GM18499 (cell line): ENCODE data around the gene DMPK.
"Not testable (repeated sequence)": the region's sequence is repeated elsewhere in the genome, so short reads cannot be mapped to it uniquely, and the experiment has no call there.

Source experiments
- ATAC-seq: cut with Tn5 transposase; IDR thresholded peaks from one replicate; pipeline ENCODE4 v1.9.1; 2021; ENCODE audit warnings: moderate number of reproducible peaks; ENCODE audit not compliant: insufficient read depth, unreplicated experiment

The DMPK gene

DNA sequence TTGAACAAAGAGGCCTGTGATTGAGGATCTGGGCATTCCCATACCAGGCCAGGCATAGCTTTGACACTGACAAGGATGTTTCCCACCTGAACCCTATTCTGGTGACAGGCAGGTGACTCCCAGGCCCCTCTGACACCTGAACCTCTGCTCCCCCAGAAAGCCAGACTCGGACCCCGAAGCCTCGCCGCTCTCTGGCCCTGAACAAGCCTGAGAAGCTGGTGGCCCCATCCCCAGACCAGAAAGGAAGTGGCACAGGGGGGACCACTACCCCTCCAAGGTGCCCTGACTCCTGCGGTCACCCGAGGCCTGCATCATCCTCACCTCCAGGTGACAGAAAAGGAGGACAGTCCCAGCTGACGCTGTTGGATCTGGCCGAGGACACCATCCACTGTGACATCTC lies 28.0 kb downstream of the DMPK start:
- no peak for ATAC-seq

DNA sequence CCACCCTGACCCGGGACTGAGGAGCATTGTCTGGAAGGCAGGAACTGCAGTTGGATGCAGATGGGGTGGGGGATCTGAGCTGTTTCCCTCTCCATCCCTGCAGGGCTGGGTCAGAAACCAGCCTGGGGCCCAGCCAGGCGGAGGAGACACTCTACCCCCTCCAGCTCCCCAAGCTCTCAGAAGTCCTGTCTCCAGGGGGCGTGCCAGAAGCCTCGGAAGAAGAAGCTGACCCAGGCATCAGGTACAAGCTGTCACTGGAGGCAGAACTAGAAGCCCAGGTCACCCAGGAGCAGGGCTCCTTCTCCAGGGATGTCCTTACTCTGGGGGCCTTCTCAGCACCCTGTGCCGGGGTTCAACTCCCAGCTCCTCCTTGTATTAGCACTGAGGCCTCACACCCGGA lies 28.7 kb downstream of the DMPK start:
- no peak for ATAC-seq

DNA sequence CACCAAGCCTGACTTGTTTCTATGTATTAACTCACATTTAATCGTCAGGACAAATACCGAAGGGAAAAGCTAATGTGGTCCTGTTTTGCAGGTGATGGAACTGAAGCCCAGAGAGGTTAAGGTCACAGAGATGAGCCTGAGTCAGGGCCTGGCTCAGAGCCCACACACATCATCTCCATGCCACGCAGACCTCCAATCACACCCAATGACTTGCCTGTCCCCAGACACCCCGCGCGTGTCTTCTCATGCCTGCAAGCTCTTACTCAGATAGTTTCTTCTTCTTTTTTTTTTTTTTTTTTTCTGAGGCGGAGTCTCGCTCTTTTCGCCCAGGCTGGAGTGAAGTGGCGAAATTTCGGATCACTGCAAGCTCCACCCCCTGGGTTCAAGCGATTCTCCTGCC lies 29.7 kb downstream of the DMPK start:
- no peak for ATAC-seq

DNA sequence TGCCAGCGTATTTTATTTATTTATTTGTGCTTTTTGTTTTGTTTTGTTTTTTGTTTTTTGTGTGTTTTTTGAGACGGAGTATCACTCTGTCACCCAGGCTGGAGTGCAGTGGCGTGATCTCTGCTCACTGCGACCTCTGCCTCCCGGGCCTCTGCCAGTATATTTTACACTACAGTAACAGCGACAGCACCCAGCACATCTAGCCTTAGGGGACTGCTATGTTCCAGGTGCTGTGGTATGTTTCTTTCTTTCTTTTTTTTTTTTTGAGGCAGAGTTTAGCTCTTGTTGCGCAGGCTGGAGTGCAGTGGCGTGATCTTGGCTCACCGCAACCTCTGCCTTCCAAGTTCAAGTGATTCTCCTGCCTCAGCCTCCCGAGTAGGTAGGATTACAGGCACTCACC lies 30.8 kb downstream of the DMPK start:
- ATAC-seq, result not testable (repeated sequence)

DNA sequence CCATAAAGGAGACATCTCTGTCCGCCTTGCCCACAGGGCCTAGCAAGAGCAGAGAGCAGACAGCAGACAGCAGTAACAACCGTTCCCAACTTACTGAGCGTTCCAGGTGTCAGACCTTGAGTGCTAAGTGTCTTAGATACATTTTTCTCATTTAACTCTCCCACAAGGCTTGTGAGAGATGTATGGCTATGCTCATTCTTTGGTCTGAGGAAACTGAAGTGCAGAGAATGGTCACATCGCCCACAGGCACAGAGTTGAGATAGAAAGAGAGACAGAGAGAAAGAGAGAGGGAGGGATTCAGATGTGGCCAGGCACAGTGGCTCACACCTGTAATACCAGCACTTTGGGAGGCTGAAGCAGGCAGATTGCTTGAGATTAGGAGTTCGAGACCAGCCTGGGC lies 34.8 kb downstream of the DMPK start:
- ATAC-seq, result no peak

DNA sequence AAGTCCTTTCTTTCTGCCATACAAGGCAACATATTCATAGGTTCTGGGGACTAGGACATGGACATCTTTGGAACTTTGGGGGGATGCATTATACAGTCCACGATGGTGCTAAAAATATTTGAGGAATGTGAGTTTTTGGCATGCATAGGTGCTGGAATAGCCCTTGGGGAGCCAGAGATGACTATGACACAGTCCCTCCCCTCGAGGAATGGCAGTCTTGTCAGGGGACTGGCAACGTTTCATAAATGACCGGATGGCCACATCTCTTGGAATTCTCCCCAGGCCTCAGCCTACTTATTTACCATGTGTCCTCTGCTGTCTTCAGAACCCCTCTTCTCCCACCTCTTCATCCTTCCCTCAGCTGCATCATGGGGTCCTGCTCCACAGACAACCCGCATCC lies 35.4 kb downstream of the DMPK start:
- ATAC-seq, result no peak

DNA sequence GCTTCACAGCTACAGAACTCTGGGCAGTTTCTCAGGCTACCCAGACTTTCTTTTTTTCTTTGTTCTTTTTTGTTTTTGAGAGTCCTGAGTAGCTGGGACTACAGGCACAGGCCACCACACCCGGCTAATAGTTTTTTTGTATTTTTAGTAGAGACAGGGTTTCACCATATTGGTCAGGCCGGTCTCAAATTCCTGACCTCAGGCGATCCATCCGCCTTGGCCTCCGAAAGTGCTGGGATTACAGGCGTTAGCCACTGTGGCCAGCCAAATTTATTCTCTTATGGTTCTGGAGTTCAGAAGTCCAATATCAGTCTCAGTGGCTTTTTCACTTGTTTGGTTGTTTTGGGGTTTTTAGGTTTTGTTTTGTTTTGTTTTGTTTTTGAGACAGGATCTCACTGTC lies 36.7 kb downstream of the DMPK start:
- no peak for ATAC-seq

DNA sequence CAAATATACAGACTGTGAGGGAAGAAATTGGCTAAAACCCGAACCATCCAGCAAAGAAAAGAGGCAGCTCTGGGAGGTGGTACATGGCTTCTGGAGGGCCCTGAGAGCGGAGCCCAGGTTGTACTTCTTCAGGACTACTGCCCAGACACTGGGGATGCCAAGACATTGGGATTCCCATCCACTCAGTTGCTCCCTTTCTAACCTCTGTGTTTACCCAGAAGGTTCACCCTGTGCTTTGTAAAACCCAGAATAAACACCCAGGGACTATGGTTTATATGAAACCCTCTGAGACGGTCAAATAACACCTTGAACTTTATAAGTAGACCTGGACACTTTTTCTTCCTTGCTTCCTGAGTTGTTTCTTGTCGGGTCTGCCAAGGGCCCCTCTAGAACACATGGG lies 39.3 kb downstream of the DMPK start:
- no peak for ATAC-seq

DNA sequence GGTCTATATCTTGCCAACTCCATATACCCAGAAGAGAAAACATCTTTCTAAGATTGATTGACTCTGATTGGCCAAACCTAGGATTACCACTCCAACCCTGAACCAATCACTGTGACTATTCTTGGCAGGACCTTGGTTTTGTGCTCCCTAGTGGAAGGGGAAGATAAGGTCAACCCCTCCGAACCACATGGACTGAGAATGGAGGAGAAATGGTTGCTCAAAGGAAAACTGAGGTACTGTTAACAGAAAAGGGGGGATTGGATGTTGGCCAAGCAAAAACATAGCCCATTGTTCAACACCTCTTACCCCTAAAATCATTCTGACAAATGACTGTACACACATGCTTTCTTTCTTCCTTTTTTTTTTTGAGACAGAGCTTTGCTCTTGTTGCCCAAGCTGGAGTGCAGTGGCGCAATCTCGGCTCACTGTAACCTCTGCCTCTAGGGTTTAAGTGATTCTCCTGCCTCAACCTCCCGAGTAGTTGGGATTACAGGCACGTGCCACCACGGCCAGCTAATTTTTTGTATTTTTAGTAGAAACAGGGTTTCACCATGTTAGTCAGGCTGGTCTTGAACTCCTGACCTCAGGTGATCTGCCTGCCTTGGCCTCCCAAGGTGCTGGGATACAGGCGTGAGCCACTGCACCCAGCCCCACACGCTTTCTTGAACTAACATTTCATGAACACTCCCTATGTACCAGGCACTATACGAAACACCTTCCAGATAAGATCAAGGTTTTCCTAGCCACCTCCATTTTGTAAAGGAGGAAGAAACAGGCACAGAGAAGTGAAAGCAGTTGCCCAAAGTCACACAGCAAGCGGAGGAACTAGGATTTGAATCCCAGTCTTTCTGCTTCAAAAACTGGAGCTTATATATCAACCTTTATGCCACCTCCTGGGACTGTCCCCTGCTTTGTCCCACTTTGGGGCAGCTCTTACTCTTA lies 42.5 kb downstream of the DMPK start:
- no peak for ATAC-seq

DNA sequence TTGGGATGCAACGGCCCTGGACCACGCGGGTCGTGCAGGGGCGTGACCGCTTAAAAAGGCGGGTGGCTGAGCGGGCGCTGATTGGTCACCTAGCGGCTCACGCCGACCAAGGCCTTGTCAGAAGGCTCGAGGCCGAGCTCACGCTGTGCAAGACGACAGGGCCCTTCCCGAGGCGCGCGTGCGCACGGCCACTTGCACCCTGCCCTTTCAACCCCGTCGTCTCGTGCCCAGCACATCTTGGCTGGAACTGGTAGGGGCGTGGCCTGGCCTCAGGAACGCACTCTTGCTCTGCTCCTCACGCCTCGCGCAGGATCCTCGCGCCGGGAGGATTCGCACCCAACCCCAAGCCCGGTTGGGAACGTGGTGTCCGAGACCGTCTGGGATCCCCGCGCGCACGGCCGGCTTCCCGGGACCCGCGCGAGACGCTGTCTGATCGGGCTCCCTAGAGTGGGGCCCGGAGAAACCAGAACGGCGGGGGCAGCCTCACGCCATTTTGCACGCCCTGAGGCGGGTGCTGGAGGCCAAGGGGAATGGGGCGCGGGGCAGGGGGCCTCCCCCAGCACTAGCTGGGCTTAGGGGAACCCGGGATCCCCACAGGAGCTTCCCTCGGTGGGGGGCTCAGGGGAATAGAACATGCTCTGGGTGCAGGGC lies 49.0 kb downstream of the DMPK start, which contains the start of gene MEIOSIN:
Gene MEIOSIN, plus strand, starts transcription at position 280 of the 651 bp plus-strand sequence. CDS start 1,938 bp downstream, outside the sequence.
- no peak for ATAC-seq

DNA sequence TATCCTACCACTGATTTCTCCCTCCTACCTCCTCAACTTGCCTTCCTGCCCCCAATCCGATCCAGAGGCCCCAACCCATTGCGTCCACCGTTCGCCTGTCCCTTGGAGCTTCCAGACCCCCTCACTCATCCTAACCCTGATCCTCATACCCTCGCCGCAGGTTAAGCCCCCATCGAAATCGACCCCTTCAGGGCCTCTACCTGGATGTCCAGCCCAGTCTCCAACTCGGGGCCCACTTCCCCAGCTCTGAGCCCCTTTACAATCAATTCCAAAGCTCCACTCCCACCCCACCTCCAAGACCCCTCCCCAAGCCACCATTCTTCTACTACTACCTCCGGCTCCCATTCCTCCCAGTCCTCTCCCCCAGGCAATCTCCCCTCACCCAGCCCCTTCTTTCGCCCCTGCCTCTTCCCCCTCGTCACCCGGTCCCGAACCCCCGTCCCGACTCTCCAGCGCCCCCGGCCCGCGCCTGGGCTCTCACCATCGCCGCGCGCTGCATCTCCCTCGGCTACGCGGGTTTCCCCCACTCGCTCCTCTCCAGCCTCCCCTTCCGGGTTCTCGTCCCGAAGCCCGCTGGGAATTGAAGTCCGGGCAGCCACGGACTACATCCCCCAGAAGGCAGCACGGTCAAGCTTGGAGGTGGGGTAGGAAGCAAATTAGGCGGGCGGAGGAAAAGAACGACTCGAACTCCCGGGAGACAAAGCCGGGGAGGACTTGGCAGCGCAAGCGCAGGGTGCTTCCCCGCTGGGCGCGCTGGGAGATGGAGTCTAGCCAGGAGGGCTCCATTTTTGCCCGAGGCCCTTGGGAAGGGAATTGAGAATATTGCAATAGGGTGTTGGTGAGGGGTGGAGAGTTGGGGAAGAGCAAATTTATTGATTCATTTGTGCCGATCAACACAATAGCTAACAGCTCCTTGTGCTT lies 51.7 kb downstream of the DMPK start, which contains the start of gene FBXO46:
Gene FBXO46, minus strand, starts transcription at position 529 of the 921 bp plus-strand sequence. CDS start 17,401 bp downstream, outside the sequence.
- peak; percentile 63 for ATAC-seq

DNA sequence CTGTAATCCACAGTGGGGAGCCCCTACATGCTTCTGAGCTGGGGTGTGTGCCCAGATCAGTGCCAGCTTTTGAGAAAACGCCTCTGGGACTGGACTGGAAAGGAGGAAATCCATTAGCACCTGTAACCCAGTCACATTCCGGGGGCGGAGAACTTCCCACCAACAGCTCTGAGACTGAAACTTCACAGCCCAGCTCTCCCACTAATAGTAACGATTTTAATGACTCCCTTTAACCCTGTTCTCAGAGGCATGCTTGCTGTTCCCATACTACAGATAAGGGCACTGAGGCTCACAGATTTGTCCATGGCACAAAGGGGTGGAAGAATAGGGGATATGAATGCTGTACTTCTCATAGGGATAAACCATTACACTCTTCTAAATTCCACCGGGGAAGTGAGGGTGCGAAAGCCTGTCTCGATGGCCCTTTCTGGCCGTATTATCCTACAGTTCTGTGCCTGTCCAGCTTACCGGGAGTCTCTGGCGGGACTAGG lies 52.4 kb downstream of the DMPK start:
- no peak for ATAC-seq

DNA sequence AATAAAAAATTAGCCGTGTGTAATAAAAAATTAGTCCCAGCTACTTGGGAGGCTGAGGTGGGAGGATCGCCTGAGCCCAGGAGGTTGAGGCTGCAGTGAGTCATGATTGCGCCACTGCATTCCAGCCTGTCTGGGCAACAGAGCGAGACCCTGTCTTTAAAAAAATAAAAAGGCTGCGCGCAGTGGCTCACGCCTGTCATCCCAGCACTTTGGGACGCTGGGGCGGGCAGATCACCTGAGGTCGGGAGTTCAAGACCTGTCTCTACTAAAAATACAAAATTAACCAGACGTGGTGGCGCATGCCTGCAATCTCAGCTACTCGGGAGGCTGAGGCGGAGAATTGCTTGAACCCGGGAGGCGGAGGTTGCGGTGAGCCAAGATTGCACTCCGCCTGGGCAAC lies 53.6 kb downstream of the DMPK start:
- ATAC-seq, result not testable (repeated sequence)

DNA sequence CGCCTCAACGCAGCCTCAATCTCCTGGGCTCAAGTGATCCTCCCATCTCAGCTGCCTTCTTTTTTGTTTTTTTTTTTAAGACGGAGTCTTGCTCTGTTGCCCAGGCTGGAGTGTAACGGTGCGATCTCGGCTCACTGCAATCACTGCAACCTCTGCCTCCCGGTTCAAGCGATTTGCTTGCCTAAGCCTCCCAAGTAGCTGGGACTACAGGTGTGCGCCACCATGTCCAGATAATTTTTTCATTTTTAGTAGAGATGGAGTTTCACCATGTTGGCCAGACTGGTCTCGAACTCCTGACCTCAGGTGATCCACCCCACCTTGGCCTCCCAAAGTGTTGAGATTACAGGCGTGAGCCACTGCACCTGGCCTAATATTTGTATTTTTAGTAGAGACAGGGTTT lies 62.2 kb downstream of the DMPK start:
- ATAC-seq, result not testable (repeated sequence)
